ENCODE data around the gene HSPA1B.
"Not testable (repeated sequence)": the region's sequence is repeated elsewhere in the genome, so short reads cannot be mapped to it uniquely, and the experiment has no call there.

HSPA1B gene

DNA sequence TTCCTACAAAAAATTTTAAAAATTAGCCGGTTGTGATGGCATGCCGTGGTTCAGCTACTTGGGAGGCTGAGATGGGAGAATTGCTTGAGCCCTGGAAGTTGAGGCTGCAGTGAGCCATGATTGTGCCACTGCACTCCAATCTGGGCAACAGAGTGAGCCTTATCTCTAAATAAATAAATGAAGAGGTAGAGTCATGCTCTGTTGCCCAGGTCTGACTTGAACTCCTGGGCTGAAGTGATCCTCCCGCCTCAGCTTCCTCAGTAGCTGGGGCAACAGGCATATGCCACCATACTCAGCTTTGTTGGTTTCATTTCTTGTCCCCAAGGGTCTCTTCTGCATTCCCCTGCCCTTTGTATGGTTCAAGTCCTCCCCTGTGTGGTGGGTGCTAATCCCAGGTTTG is 17.0 kb downstream of the HSPA1B start:
- DNase-seq (ENCODE audit: low read depth, low spot score), result no peak
- no peak overlapping the region for H3K4me3 ChIP-seq (ENCODE audit: low read length)

DNA sequence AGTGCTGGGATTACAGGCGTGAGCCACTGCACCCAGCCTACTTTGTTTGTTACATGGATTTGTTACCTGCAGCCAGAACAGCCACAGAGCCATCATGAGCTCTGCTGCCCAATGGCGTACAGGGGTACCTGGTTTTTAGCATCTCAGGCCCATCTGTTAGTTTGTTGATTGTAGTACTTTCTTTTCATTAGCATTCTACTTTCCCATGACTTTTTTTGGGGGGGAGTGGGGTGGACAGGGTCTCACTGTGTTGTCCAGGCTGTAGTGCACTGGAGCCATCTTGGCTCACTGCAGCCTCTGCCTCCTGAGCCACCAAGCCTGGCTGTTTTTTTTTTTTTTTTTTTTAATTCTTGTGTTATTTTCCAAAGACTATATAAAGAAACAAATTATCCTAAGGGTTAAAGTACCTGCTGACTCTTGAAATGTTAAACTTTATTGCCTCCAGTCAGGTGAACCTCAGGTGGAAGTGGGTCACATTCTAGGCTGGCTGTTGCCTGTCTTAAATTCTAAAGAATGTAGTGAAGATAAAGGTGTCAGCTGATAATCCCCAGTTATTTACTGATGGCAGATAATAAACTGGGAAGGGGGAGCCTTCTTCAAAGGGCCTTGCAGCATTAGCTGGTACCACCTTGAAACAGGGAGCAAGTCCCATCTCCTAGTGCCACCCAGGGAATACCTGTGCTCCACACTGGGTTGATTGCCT is 19.9 kb downstream of the HSPA1B start:
- no peak for DNase-seq (ENCODE audit: low read depth, low spot score)
- H3K4me3 ChIP-seq (ENCODE audit: low read length), result no peak overlapping the region

DNA sequence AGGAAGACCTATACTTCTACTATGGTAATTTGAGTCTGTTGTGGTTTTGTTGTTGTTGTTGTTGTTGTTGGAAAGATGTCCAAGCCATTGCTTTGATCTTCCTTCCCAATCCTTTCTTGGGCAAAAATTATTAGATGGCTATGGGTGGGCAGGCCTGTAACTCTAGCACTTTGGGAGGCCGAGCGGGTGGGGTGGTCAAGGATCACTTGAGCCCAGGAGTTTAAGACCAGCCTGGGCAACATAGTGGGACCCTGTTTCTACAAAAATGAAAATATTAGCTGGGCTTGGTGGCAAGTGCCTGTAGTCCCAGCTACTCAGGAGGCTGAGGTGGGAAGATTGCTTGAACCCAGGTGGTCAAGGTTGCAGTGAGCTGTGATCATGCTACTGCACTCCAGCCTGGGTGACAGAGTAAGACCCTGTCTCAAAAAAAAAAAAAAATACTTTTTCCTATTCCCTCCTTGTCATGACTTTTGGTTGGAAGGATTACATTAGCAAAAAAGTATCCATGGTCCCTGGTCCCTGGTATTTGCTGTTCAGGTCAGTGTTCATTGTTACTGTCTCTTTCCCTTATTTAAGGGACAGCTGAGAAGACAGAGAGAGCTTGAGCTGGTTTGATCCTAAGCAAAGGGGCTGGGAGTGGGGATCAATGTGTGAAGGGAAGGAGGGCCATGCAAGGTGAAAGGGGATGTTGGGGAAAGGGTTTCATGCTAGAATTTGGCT is 23.4 kb downstream of the HSPA1B start:
- no peak for DNase-seq (ENCODE audit: low read depth, low spot score)
- no peak overlapping the region for H3K4me3 ChIP-seq (ENCODE audit: low read length)

DNA sequence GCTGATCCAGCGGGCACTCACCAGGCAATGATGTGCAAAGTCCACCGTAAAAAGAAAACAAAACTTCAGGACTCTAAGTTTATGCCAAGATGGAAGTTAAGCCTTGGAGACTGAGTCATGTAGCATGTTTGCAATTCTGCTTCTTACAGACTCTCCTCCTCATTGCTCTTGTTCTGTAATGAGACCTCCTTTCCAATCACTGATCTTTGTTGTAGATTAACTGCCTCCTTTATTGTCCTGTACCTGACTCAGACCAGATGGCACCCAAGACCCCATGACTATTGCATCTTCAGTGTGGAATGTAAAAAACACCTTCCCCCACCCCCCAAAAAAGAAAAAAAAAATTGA is 23.9 kb downstream of the HSPA1B start:
- no peak overlapping the region for H3K4me3 ChIP-seq (ENCODE audit: low read length)
- no peak for DNase-seq (ENCODE audit: low read depth, low spot score)

DNA sequence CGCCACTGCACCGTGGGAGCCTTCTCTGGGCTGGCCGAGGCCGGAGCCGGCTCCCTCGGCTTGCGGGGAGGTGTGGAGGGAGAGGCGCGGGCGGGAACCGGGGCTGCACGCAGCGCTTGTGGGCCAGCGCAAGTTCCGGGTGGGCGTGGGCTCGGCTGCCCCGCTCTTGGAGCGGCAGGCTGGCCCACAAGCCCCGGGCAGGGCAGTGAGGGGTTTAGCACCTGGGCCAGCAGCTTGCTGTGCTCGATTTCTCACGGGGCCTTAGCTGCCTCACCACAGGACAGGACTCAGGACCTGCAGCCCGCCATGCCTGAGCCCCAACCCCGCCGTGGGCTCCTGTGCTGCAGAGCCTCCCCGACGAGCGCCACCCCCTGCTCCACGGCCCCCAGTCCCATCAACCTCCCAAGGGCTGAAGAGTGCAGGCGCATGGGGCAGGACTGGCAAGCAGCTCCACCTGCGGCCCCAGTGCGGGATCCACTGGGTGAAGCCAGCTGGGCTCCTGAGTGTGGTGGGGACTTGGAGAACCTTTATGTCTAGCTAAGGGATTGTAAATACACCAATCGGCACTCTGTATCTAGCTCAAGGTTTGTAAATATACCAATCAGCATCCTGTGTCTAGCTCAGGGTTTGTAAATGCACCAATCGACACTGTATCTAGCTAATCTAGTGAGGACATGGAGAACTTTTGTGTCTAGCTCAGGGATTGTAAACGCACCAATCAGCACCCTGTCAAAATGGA is 24.6 kb downstream of the HSPA1B start:
- DNase-seq (ENCODE audit: low read depth, low spot score); H3K4me3 ChIP-seq (ENCODE audit: low read length): not testable (repeated sequence)

DNA sequence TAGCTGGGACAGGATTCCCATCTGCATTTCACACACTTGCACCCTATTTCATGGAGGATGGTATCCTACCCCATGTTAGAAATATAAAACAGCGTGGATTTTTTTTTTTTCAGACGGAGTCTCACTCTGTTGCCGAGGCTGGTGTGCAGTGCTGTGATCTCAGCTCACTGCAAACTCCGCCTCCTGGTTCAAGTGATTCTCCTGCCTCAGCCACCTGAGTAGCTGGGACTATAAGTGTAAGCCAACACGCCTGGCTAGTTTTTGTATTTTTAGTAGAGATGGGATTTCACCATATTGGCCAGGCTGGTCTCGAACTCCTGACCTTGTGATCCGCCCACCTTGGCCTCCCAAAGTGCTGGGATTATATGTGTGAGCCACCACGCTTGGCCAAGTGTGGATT is 30.2 kb downstream of the HSPA1B start:
- H3K4me3 ChIP-seq (ENCODE audit: low read length); DNase-seq (ENCODE audit: low read depth, low spot score): not testable (repeated sequence)

DNA sequence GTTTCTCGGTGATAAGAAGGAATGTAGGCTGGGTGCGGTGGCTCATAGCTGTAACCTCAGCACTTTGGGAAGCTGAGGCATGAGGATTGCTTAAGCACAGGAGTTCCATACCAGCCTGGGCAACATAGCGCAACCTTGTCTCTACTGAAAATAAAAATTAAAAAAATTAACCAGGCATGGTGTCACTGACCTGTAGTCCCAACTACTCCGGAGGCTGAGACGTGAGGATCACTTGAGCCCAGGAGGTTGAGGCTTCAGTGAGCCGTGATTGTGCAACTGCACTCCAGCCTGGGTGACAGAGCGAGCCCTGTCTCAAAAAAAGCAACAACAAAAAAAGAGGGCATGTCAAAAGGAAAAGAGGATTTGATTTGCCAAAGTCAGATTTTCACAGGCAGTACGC is 31.2 kb downstream of the HSPA1B start:
- DNase-seq (ENCODE audit: low read depth, low spot score), result no peak
- no peak overlapping the region for H3K4me3 ChIP-seq (ENCODE audit: low read length)

DNA sequence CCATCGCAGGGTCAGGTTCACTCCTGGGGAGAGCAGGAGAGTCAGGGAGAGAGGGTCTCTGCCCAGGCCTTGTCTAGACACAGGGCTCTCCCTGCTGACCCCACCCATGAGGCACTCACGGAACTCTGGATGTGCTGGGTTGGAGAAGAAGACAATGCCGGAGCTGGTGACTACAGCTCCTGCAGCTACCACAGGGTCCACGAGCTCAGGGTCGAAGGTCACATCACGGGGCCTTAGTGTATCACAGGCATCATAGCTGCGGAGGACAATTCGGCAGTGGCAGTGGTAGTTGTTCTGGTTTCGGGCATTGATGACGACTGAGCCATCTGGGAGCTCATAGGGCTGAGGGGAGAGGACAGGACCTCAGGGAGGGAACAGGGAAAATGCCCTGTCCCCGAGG is 32.4 kb downstream of the HSPA1B start:
- H3K4me3 ChIP-seq (ENCODE audit: low read length), result no peak overlapping the region
- no peak for DNase-seq (ENCODE audit: low read depth, low spot score)

DNA sequence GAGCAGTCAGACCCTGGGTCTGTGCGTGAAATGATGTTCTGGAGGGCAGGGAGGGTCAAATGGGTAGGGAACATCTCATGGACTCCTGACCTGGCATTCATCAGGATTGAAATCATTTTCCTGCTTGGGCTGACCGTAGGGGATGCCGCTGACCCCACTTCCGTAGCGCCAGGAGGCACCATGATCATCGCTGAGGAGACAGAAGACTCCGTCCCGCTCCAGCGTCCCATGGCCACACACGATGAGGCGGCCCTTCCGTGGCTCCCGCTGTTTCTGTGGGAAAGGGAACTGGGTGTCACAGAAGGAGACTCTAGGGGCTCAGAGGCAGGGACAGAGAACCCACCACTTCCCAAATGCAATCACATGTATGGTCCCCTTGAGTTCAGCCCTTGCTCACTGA is 32.8 kb downstream of the HSPA1B start:
- no peak for DNase-seq (ENCODE audit: low read depth, low spot score)
- no peak overlapping the region for H3K4me3 ChIP-seq (ENCODE audit: low read length)

DNA sequence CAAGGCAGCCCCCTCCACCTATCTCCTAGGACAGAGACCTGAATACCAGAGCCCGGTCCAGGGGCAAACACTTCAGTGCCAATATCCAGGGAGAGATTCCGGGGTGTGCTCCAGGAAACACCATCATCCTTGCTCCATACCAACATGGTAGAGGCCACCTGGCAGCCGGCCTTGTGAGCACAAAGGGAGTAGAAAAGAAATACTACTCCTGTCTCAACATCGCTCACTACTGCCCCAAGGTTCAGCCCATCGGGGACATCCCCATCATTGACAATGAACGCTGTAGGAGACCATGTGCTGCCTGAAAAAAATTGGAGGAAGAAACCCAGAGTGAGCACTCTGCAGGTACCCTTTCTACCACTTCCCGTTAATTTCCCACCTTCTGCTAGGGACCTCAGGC is 33.6 kb downstream of the HSPA1B start:
- DNase-seq (ENCODE audit: low read depth, low spot score), result no peak
- no peak overlapping the region for H3K4me3 ChIP-seq (ENCODE audit: low read length)

DNA sequence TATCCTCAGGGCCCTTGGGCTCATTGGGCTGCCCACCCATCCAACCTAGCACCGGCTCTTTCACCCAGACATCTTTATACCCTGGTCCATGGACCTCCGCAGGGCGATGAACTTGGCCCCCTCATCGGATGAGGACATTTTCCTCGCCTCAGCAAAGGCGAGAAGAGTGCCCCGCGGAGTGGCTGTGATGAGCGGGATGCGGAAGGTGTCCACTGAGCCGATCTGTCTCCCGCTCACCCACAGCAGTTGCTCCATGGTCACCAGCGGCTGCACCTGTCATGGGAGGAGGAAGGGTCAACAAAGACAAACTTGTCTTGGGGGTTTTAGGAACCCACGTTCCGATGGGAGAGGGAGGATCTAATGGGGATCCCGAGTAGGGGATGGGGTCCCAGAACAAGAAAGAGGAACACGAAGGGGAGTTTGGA is 34.4 kb downstream of the HSPA1B start:
- DNase-seq (ENCODE audit: low read depth, low spot score), result no peak
- peak overlapping the region; percentile 69 for H3K4me3 ChIP-seq (ENCODE audit: low read length)

DNA sequence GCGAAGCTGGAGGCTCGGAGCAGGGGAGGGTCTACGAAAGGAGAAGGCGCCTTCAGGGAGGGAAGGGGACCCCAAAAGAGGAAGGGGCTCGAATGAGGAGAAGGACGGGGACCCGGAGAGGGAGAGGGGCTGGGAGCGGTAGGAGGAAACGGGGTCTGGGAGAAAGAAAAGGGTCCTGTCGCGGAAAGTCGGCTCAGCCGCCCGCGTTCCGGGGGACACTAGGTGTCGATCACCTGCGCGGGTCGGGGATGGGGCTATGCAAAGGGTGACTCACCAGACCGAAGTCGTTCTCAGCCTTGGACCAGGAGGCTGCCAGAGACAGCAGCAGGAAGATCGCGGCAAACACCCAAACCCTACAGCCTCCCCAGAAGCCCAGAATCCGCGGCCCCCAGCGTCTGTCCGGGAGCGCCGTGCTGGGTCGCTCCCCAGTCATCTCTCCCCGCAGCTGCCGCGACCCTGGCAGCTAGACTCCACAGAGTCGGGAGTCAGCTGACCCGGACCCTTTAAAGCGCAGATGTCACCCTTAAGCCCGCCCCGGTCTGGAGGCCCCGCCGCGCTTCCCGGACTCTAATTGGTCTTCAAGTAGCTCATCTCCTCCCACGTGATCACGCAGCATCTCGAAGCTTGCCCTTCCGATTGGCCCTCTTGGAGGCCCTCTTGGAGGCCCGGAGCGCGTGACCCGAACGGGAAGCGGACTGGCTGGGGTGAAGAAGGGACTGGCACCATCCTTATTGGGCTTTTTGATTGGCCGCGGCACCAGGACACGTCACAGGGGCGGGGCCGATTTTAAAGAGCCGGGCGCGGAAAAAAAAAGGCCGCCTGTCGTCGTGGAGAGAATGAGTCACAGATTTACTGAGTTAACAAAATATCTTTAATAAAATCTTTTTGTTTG is 35.1 kb downstream of the HSPA1B start, which contains the start of gene NEU1:
NEU1 (minus strand) TSS at position 478 of the 892 bp plus-strand sequence; CDS start at position 433, 45 bp downstream.
- peak; percentile 100 for DNase-seq (ENCODE audit: low read depth, low spot score)
- peak within 1 kb of the TSS; percentile 69 for H3K4me3 ChIP-seq (ENCODE audit: low read length)

DNA sequence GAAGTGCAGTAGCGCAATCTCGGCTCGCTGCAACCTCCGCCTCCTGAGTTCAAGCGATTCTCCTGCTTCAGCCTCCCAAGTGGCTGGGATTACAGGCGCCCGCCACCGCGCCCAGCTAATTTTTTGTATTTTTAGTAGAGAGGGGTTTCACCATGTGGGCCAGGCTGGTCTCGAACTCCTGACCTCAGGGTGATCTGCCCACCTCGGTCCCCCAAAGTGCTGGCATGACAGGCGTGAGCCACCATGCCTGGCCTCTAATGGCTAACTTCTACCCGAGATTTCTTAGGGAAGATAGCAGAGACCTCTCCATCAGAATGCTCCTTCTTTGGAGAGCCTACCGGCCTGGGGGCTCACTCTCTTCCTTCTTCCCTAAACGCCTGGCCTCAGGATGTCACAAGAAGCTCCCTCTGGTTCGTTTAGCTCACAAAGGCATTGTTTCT is 36.6 kb downstream of the HSPA1B start:
- not testable (repeated sequence) for DNase-seq (ENCODE audit: low read depth, low spot score)
- H3K4me3 ChIP-seq (ENCODE audit: low read length), result peak overlapping the region; percentile 64

DNA sequence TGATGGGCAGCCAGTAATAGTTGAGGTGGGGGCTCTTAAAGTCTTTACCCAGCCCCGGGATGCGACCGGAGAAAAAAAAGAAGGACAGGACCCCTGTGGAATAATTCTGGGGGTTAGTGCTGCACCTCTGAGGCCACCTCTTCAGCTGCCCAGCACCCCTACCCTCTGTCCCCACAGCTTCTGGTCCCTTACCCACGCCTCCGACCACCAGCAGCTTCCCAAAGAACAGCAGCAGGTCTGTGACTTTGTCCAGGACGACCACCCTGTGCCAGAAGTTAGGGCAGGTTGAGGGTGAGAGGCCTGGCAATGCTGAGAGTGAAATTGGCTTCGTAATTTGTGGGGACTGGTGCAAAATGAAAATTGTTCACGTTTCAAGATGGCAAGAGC is 37.3 kb downstream of the HSPA1B start:
- no peak for DNase-seq (ENCODE audit: low read depth, low spot score)
- H3K4me3 ChIP-seq (ENCODE audit: low read length), result no peak overlapping the region

DNA sequence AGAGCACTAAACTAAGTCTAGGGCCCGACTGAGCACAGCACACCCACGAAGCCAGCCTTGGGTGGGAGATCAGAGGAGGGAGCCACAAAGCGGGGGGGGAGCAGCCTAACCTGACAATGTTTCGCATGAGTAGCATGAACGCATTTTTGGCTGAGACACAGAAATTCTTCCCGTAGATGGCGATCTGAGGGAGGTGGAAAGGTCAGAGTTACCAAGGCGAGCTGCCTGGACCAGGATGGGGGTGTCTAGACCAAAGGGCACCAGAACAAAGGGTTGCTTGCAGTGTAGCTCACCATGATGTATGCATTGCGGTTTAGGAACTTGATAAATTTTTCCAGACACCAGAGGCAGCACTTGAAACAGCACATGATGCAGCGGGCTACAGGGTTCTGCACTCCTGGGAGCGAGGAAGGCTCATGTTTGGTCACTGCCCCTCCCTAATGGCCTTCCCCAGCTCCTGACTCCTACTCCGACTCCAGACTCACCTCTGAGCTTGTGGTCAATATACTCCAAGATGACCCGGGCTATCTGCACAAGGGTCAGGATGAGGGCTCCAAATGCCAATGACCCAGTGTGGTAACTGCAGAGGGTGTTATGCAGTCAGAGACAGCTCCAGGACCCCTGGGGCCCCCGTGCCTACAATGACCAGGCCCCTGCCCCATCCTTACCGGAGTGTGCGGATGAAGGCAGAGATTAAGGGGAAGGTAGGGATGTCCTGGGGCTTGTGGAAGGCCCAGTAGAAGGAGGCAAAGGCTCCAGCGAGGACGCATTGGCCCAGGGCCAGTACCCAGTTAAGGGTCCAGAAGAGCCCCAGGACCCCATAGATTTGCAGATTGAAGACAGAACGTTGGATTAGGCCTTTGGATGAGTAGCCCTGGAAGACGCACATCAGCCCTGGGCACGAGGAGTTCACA is 37.9 kb downstream of the HSPA1B start:
- no peak for DNase-seq (ENCODE audit: low read depth, low spot score)
- no peak overlapping the region for H3K4me3 ChIP-seq (ENCODE audit: low read length)

DNA sequence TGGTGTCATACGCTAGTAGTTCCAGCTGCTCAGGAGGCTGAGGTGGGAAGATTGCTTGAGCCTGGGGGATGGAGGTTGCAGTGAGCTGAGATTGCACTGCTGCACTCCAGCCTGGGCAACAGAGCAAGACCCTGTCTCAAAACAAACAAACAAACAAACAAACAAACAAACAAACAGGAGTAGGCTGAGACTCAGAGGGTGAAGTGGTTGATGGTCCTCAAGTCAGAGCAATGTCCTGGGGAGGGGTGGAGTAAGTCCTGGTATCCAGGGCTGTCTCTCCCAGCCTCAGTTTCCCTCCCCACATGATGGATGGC is 41.1 kb downstream of the HSPA1B start:
- not testable (repeated sequence) for H3K4me3 ChIP-seq (ENCODE audit: low read length); DNase-seq (ENCODE audit: low read depth, low spot score)

DNA sequence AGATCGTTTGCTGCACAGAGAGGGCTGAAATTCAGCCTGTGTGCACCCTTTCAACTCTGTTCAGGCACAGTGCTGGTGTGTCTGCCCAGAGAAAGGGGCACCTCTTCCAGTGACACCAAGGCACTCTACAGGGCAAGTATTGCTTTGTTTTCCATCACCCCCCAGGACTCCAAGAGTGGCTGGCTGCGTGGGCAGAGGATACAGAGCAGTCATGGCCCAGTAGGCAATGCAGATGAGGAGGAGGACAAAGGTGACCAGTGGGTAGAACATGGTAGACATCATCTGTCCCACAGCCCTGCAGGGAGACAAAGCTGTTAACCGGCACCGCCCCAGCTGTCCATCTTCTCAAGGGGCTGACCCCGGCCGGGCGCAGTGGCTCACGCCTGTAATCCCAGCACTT is 41.8 kb downstream of the HSPA1B start:
- H3K4me3 ChIP-seq (ENCODE audit: low read length), result no peak overlapping the region
- no peak for DNase-seq (ENCODE audit: low read depth, low spot score)

DNA sequence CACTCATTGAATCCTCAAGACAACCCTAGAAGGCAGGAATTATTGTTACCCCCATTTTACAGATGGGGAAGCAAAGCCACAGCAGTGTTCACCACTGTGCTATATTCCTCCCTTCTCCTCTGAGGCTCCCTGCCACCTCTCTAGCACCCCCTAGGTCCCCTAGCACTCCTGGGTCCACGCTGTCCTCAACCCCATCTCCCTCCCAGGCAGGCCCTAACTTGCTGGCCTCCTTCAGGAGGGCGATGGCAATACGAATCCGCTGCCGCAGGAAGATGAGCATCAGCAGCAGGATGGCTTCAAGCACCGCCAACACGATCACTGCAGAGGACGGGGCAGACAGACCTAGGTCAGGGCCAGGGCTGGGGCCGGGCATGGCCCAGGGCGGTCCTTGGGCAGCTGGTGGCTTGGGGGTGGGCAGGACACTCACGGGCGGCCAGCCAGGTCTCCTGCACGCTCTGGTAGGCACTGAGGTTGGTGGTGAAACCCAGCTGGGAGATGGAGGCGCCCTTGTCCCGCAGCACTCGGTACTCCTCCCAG is 42.9 kb downstream of the HSPA1B start:
- H3K4me3 ChIP-seq (ENCODE audit: low read length), result no peak overlapping the region
- no peak for DNase-seq (ENCODE audit: low read depth, low spot score)

Measured in Jurkat, Clone E6-1 (cell line).